Smooth muscle cell (in vitro differentiated cells): ENCODE measurements around the gene CERS6. TPM values are rescaled to one million over a fixed set of nuclear protein-coding genes. Genes with fewer than 3 reads are reported as not detected.

Source experiments
- DNase-seq: peaks from one replicate; lab custom pipeline; 2025; ENCODE audit not compliant: unreplicated experiment; lab: John Stamatoyannopoulos, UW
- H2AFZ ChIP-seq: fragments of 200-600 bp; sonication (generic); 2 replicates; pipeline ENCODE4 v1.6.0; 2016; ENCODE audit warnings: antibody characterized with exemption, low read depth, mild to moderate bottlenecking
- H3F3A ChIP-seq: fragments of 200-600 bp; sonication (generic); 2 replicates; pipeline ENCODE4 v1.6.0; 2017; ENCODE audit warnings: antibody characterized with exemption, low read depth
- H3K27ac ChIP-seq: fragments of 200-600 bp; sonication (generic); 2 replicates; pipeline ENCODE4 v1.5.1; 2016; ENCODE audit warnings: low read depth, mild to moderate bottlenecking
- H3K27me3 ChIP-seq: fragments of 200-600 bp; sonication (generic); 2 replicates; pipeline ENCODE4 v1.6.1; 2016; ENCODE audit warnings: low read depth, mild to moderate bottlenecking
- H3K36me3 ChIP-seq: fragments of 200-600 bp; sonication (generic); 2 replicates; pipeline ENCODE4 v1.5.1; 2016; ENCODE audit warnings: low read depth
- H3K4me1 ChIP-seq: fragments of 200-600 bp; sonication (generic); 2 replicates; pipeline ENCODE4 v1.5.1; 2016; ENCODE audit warnings: low read depth
- H3K4me2 ChIP-seq: fragments of 200-600 bp; sonication (generic); 2 replicates; pipeline ENCODE4 v1.6.0; 2016; ENCODE audit warnings: mild to moderate bottlenecking
- H3K4me3 ChIP-seq: fragments of 200-600 bp; sonication (generic); 2 replicates; pipeline ENCODE4 v1.5.1; 2016; ENCODE audit warnings: mild to moderate bottlenecking
- H3K79me2 ChIP-seq: fragments of 200-600 bp; sonication (generic); 2 replicates; pipeline ENCODE4 v1.6.0; 2016; ENCODE audit warnings: low read depth, mild to moderate bottlenecking
- H3K9ac ChIP-seq: fragments of 200-600 bp; sonication (generic); 2 replicates; pipeline ENCODE4 v1.6.0; 2016; ENCODE audit warnings: low read depth
- H3K9me3 ChIP-seq: fragments of 200-600 bp; sonication (generic); replicated peaks from 2 replicates; pipeline ENCODE4 v1.5.1; 2016; ENCODE audit warnings: low read depth
- H4K20me1 ChIP-seq: fragments of 200-600 bp; sonication (generic); 2 replicates; pipeline ENCODE4 v1.6.0; 2016; ENCODE audit warnings: low read depth
- CTCF ChIP-seq: fragments of 200-600 bp; sonication (generic); IDR thresholded peaks from 2 replicates; pipeline ENCODE4 v1.5.1; 2017; ENCODE audit warnings: borderline replicate concordance, mild to moderate bottlenecking, antibody characterized with exemption; ENCODE audit not compliant: insufficient read depth, poor library complexity, severe bottlenecking
- WGBS: methylation state at CpG from one replicate; pipeline ENCODE4 v1.1.7; 2016; ENCODE audit warnings: low lambda C conversion rate; 5-methylcytosine and 5-hydroxymethylcytosine counted together
- polyA plus RNA-seq: library from polyadenylated mRNA; unstranded; fragments of >200 nt; fragmentation: Nextera tagmentation; extraction: Ambion mirVana; gene quantifications from 2 replicates; pipeline ENCODE4 v1.2.1, GENCODE V29; 2016
- total RNA-seq: library from RNA; depleted of rRNA; stranded (reverse); fragments of >200 nt; gene quantifications from 2 replicates; pipeline ENCODE4 v1.2.3, GENCODE V29; 2014

CERS6 gene
- total and polyA plus RNA-seq, 2 experiments from 2014 or later, result 9.2 to 26.6 TPM

- H3K36me3 ChIP-seq, result no peaks in the 10 kb centered on the region
- H3K9me3 ChIP-seq, result no peaks in the 10 kb centered on the region
- H4K20me1 ChIP-seq, result no peaks in the 10 kb centered on the region
- DNase-seq, result no peak
- peak overlapping the region; percentile 41 for H3K4me2 ChIP-seq
- H3K79me2 ChIP-seq, result no peaks in the 10 kb centered on the region
- no peaks in the 10 kb centered on the region for H3K4me1 ChIP-seq
- H2AFZ ChIP-seq, result no peak overlapping the region
- H3K4me3 ChIP-seq, result no peak overlapping the region
- H3K9ac ChIP-seq, result no peak overlapping the region
- no peaks in the 10 kb centered on the region for H3F3A ChIP-seq
- WGBS, result 40% methylated on average over 2 of the region's 2 CpGs
- no peak for TF ChIP-seq CTCF
- H3K27me3 ChIP-seq, result no peaks in the 10 kb centered on the region
- H3K27ac ChIP-seq, result no peak overlapping the region
Observed at GRCh38 chr2:168722592-168722991, 266.5 kb downstream of the CERS6 start.

DNA sequence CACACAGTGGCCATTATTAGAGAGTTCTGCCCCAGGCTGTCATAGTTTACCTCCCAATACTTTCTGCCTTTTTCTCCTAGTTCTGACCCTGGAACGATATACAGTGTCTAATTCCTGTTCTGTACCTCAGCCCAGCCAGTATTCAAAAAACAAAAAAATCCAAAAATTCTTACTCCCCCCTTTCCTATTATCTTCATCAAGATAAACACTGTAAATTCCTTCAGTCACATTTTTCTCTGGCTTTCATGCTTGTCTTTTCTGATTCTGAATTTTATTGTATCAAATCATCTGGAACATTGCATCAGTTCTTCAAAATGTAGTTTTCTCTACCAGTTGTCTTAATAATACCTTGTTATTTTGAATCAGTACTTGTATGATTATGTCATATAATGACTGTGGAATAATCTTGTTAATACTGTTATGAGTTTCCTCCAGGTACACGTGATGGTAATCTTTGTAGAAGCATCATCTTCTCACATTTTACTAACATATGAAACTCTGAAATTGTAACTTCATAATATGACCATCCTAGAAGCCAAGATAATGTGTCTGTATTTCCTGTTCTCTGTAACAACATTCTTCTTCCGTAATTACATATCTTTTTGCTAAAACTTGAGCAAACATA, 267.3 kb downstream of the CERS6 start:
- Histone ChIP-seq H4K20me1 (no peaks in the 10 kb centered on the region), H3K4me2 (no peak overlapping the region), H3K4me3 (no peak overlapping the region), H3K36me3 (no peaks in the 10 kb centered on the region), H2AFZ (no peak overlapping the region), H3K9ac (no peak overlapping the region), H3K27me3 (no peaks in the 10 kb centered on the region), H3K9me3 (no peaks in the 10 kb centered on the region), H3K79me2 (no peaks in the 10 kb centered on the region), H3K4me1 (no peaks in the 10 kb centered on the region), H3F3A (no peaks in the 10 kb centered on the region), H3K27ac (no peak overlapping the region)
- no peak for TF ChIP-seq CTCF
- DNase-seq, result no peak
- 51% methylated on average over 3 of the region's 3 CpGs for WGBS

DNA sequence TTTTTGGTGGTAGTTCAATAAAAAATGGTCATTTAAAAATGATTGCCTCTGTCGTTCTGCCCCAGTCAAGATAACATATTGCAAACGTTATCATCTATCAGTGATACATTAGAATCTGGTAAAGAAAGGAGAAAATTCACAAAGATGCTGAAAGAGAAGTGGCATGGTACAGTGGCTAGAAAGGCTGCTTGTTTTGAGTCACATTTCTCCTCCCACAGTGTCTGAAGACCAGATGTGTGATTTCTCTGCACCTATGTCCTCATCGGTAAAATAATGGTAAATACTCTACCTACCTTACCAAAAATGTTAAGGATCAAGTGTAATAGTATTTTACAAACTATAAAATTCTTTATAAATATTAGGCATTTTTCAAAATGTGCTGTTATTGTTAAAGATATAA, 270.3 kb downstream of the CERS6 start:
- DNase-seq, result no peak
- 65% methylated on average over 3 of the region's 3 CpGs for WGBS
- Histone ChIP-seq H2AFZ (no peak overlapping the region), H3K79me2 (no peaks in the 10 kb centered on the region), H3K4me3 (no peak overlapping the region), H3K4me1 (no peaks in the 10 kb centered on the region), H3K4me2 (no peak overlapping the region), H4K20me1 (no peaks in the 10 kb centered on the region), H3K27me3 (no peaks in the 10 kb centered on the region), H3K9ac (no peak overlapping the region), H3K36me3 (no peaks in the 10 kb centered on the region), H3K9me3 (no peaks in the 10 kb centered on the region), H3K27ac (no peak overlapping the region), H3F3A (no peaks in the 10 kb centered on the region)
- TF ChIP-seq CTCF, result no peak

- no peak overlapping the region for H2AFZ ChIP-seq
- no peaks in the 10 kb centered on the region for H3F3A ChIP-seq
- TF ChIP-seq CTCF, result no peak
- no peak for DNase-seq
- H3K36me3 ChIP-seq, result no peaks in the 10 kb centered on the region
- H3K9ac ChIP-seq, result no peak overlapping the region
- 93% methylated on average over 5 of the region's 5 CpGs for WGBS
- no peaks in the 10 kb centered on the region for H4K20me1 ChIP-seq
- H3K79me2 ChIP-seq, result no peaks in the 10 kb centered on the region
- no peak overlapping the region for H3K27ac ChIP-seq
- H3K9me3 ChIP-seq, result no peaks in the 10 kb centered on the region
- H3K4me2 ChIP-seq, result no peak overlapping the region
- no peak overlapping the region for H3K4me3 ChIP-seq
- H3K27me3 ChIP-seq, result no peaks in the 10 kb centered on the region
- H3K4me1 ChIP-seq, result no peaks in the 10 kb centered on the region
Observed at GRCh38 chr2:168727904-168728470, 271.9 kb downstream of the CERS6 start.
